T-helper 1 cell treated with Interleukin-12 subunit alpha and Interleukin-12 subunit beta and Interleukin-4 antibody, amounts not matched to agents 30 μg/mL and 1 μg/mL, for 36 hours (primary cell): ENCODE results near the gene HBE1.
"Not testable (repeated sequence)": the region's sequence is repeated elsewhere in the genome, so short reads cannot be mapped to it uniquely, and the experiment has no call there.

ENCODE experiments used
- H3K27ac Mint-ChIP-seq: one replicate; pipeline ENCODE4 v1.8.0; 2021; ENCODE audit warnings: mild to moderate bottlenecking, mixed read lengths
- H3K27me3 Mint-ChIP-seq: one replicate; pipeline ENCODE4 v1.8.0; 2021; ENCODE audit warnings: low read depth, mixed read lengths
- H3K36me3 Mint-ChIP-seq: one replicate; pipeline ENCODE4 v1.8.0; 2021; ENCODE audit warnings: low read depth, mixed read lengths
- H3K4me1 Mint-ChIP-seq: one replicate; pipeline ENCODE4 v1.8.0; 2021; ENCODE audit warnings: low read depth, mixed read lengths
- H3K4me3 Mint-ChIP-seq: one replicate; pipeline ENCODE4 v1.8.0; 2021; ENCODE audit warnings: mild to moderate bottlenecking, moderate library complexity, mixed read lengths
- H3K9me3 Mint-ChIP-seq: one replicate; pipeline ENCODE4 v1.8.0; 2021; ENCODE audit warnings: mixed read lengths

Gene HBE1

GRCh38 chr11:5252192-5252918, 17.4 kb downstream of the HBE1 start:
- no peaks in the 10 kb centered on the region for H3K9me3 Mint-ChIP-seq
- H3K27ac Mint-ChIP-seq: no peak overlapping the region

GRCh38 chr11:5251746-5252145, 18.0 kb downstream of the HBE1 start:
- Mint-ChIP-seq H3K27ac (no peak overlapping the region), H3K36me3 (no peaks in the 10 kb centered on the region), H3K9me3 (no peaks in the 10 kb centered on the region), H3K27me3 (peaks cover 3% of the 10 kb centered on the region), H3K4me1 (no peaks in the 10 kb centered on the region), H3K4me3 (no peak overlapping the region)

More at GRCh38 chr11:5252192-5252918, 17.4 kb downstream of the HBE1 start:
- Mint-ChIP-seq H3K4me1 (no peaks in the 10 kb centered on the region), H3K36me3 (no peaks in the 10 kb centered on the region), H3K4me3 (no peak overlapping the region), H3K27me3 (peaks cover 3% of the 10 kb centered on the region)

GRCh38 chr11:5250543-5251204, 19.1 kb downstream of the HBE1 start:
- Mint-ChIP-seq H3K4me3 (no peak overlapping the region), H3K27ac (no peak overlapping the region), H3K36me3 (no peaks in the 10 kb centered on the region), H3K27me3 (peaks cover 3% of the 10 kb centered on the region), H3K4me1 (no peaks in the 10 kb centered on the region), H3K9me3 (no peaks in the 10 kb centered on the region)

- not testable (repeated sequence) for H3K9me3 Mint-ChIP-seq, H3K36me3 Mint-ChIP-seq, H3K4me3 Mint-ChIP-seq, H3K27ac Mint-ChIP-seq, H3K27me3 Mint-ChIP-seq, H3K4me1 Mint-ChIP-seq
Observed at GRCh38 chr11:5249807-5250396, 19.8 kb downstream of the HBE1 start, which contains the start of gene HBG1. Gene HBG1, minus strand, starts transcription at chr11:5249857. Its CDS starts 53 bp downstream, at chr11:5249804.

- not testable (repeated sequence) for H3K9me3 Mint-ChIP-seq, H3K4me3 Mint-ChIP-seq, H3K4me1 Mint-ChIP-seq, H3K27me3 Mint-ChIP-seq, H3K27ac Mint-ChIP-seq, H3K36me3 Mint-ChIP-seq
Observed at GRCh38 chr11:5248498-5248897, 21.2 kb downstream of the HBE1 start.

- no peaks in the 10 kb centered on the region for H3K4me1 Mint-ChIP-seq
- no peak overlapping the region for H3K4me3 Mint-ChIP-seq
- H3K36me3 Mint-ChIP-seq: no peaks in the 10 kb centered on the region
- H3K27me3 Mint-ChIP-seq: peaks cover 3% of the 10 kb centered on the region
- no peaks in the 10 kb centered on the region for H3K9me3 Mint-ChIP-seq
- no peak overlapping the region for H3K27ac Mint-ChIP-seq
Observed at GRCh38 chr11:5247472-5248192, 22.1 kb downstream of the HBE1 start.

GRCh38 chr11:5246772-5247471, 22.8 kb downstream of the HBE1 start:
- Mint-ChIP-seq H3K4me1 (no peaks in the 10 kb centered on the region), H3K4me3 (no peak overlapping the region), H3K9me3 (no peaks in the 10 kb centered on the region), H3K27me3 (peaks cover 3% of the 10 kb centered on the region), H3K27ac (no peak overlapping the region), H3K36me3 (no peaks in the 10 kb centered on the region)

GRCh38 chr11:5245155-5245554, 24.6 kb downstream of the HBE1 start:
- Mint-ChIP-seq H3K9me3 (no peaks in the 10 kb centered on the region), H3K27me3 (peaks cover 3% of the 10 kb centered on the region), H3K36me3 (no peaks in the 10 kb centered on the region), H3K4me1 (no peaks in the 10 kb centered on the region), H3K27ac (no peak overlapping the region), H3K4me3 (no peak overlapping the region)

- H3K27me3 Mint-ChIP-seq: peaks cover 3% of the 10 kb centered on the region
- no peak overlapping the region for H3K27ac Mint-ChIP-seq
- no peak overlapping the region for H3K4me3 Mint-ChIP-seq
- no peaks in the 10 kb centered on the region for H3K4me1 Mint-ChIP-seq
- H3K36me3 Mint-ChIP-seq: no peaks in the 10 kb centered on the region
- no peaks in the 10 kb centered on the region for H3K9me3 Mint-ChIP-seq
Observed at GRCh38 chr11:5243816-5244180, 25.9 kb downstream of the HBE1 start.

GRCh38 chr11:5242933-5243815, 26.6 kb downstream of the HBE1 start:
- Mint-ChIP-seq H3K9me3 (no peaks in the 10 kb centered on the region), H3K27ac (no peak overlapping the region), H3K27me3 (peaks cover 3% of the 10 kb centered on the region)

GRCh38 chr11:5242208-5242607, 27.5 kb downstream of the HBE1 start:
- Mint-ChIP-seq H3K27ac (no peak overlapping the region), H3K4me3 (no peak overlapping the region), H3K9me3 (no peaks in the 10 kb centered on the region)

More at GRCh38 chr11:5242933-5243815, 26.6 kb downstream of the HBE1 start:
- Mint-ChIP-seq H3K36me3 (no peaks in the 10 kb centered on the region), H3K4me1 (no peaks in the 10 kb centered on the region), H3K4me3 (no peak overlapping the region)

GRCh38 chr11:5241458-5241857, 28.3 kb downstream of the HBE1 start:
- Mint-ChIP-seq H3K9me3 (no peaks in the 10 kb centered on the region), H3K4me1 (no peaks in the 10 kb centered on the region), H3K36me3 (no peaks in the 10 kb centered on the region), H3K27me3 (no peaks in the 10 kb centered on the region), H3K4me3 (no peak overlapping the region), H3K27ac (no peak overlapping the region)

More at GRCh38 chr11:5242208-5242607, 27.5 kb downstream of the HBE1 start:
- no peaks in the 10 kb centered on the region for H3K27me3 Mint-ChIP-seq
- H3K4me1 Mint-ChIP-seq: no peaks in the 10 kb centered on the region
- H3K36me3 Mint-ChIP-seq: no peaks in the 10 kb centered on the region

- H3K4me3 Mint-ChIP-seq: no peak overlapping the region
- no peaks in the 10 kb centered on the region for H3K36me3 Mint-ChIP-seq
- no peaks in the 10 kb centered on the region for H3K4me1 Mint-ChIP-seq
- H3K27me3 Mint-ChIP-seq: no peaks in the 10 kb centered on the region
- H3K27ac Mint-ChIP-seq: no peak overlapping the region
- H3K9me3 Mint-ChIP-seq: no peaks in the 10 kb centered on the region
Observed at GRCh38 chr11:5240458-5240857, 29.3 kb downstream of the HBE1 start.
